Suppressor macrophage treated with lipopolysaccharide for 1 hour (primary cell): ENCODE results near the gene H1-8.
A peak's percentile ranks its signal among the peaks of the same experiment; 100 is the strongest.
"Not testable (repeated sequence)": the region's sequence is repeated elsewhere in the genome, so short reads cannot be mapped to it uniquely, and the experiment has no call there.

Source experiments
- DNase-seq, 3 donors: peaks; one replicate each; pipeline ENCODE4 v3.0.0-alpha.2; 2020 to 2022

Gene H1-8

GRCh38 chr3:129534428-129535027 lies 8.4 kb upstream of the H1-8 start:
- peak; percentile 62 to 75 (median 72) for DNase-seq

DNA sequence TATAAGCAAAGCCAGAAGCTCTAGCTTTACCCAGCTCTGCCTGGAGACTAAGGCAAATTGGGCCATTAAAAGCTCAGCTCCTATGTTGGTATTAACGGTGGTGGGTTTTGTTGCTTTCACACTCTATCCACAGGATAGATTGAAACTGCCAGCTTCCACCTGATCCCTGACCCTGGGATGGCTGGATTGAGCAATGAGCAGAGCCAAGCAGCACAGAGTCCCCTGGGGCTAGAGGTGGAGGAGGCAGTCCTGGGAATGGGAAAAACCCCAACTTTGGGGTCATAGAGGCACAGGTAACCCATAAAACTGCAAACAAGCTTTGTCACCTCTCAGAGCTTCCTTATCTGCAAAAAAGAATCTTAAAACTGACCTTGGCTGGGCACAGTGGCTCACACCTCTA lies 7.9 kb upstream of the H1-8 start:
- no peak for DNase-seq

GRCh38 chr3:129536374-129536667 lies 6.7 kb upstream of the H1-8 start:
- no peak for DNase-seq

DNA sequence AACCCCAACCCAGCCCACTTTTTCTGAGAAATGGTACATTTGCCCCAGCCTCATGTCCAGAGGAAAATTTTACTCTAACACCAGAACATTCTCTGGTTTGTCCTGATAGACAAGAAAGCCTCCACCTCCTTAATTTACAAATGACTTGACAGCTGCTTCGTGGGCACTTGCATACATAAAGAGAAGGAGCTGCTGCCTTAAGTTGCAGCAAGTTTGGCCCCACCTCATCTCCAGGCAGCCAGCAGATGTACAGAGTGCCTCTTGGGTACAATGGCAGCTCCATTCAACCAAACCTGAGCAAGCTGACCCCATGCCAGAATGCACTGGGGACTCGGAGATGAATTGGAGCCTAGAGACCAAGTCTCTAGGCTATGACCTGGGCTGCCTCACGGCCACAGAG lies 6.2 kb upstream of the H1-8 start:
- no peak for DNase-seq

DNA sequence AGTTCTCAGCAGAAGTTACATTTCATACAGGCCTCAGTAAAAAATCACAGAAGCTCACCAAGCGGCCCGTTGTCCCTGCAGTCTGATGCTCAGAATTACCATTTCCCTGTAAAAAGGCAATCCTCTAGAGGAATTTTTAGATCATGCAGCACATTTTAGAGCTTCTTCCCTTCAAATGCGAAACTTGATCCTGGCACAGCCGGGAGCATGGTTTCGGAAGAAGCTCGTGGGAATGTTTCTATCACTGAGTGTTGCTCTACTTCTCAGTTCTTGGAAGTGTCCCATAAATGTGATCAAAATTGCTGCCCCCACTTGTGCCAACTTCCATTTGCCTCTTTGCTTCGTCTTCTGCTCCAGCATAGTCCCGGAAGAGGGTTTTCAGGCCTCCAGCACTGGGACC lies 3.8 kb upstream of the H1-8 start:
- no peak for DNase-seq

DNA sequence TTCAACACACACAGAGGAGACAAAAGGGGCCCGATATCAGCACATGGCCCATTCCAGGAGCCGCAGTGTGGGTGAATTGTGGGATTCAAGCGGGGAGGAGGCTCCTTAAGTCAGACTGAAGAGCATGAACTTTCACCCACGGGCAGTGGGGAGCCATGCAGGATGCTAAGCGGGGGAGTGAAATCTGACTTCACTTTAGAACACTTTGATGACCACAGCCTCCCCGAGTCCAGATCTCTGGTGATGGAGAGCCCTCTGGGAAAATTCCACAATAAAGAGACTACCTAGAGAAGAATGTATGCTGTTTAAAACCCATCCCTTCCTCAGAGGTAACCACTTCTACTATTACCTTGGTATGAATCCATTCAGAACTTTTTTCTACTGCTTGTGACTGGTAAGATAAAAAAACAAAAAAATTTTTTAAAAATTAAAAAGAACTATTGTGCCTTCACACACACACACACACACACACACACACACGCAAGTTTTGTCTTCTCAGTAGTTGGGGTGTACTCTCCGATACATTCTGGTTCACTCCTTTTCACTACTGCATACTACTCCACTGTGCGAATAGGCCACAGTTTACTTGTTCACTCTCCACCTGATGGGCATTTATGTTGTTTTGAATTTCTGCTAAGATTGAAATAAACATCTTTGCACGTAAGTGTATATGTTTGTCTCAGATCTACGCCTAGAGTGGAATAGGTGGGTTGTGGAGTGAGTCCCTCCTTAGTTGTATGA lies 2.0 kb upstream of the H1-8 start:
- DNase-seq, result no peak

DNA sequence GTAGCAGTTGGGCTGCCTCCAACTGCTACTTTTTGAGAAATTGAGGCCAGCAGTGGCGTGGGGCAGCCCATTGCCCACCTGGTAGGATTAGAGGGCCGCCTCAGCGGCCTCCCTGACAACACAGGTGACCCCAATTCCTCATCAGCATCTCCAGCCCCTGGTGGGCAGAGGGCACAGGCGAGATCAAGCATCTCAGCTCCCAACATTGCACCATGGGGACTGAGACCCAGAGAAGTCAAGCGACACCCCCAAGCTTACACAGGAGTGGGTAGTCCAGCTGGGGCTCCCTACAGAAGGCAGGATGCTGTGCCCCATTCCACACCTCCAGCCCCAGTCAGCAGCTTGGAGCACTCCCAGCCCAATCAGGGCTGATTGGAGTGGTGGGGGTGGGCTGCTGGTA lies 228 bp upstream of the H1-8 start:
- no peak for DNase-seq

- no peak for DNase-seq
Measured at GRCh38 chr3:129543999-129544398, 1.0 kb downstream of the H1-8 start.

DNA sequence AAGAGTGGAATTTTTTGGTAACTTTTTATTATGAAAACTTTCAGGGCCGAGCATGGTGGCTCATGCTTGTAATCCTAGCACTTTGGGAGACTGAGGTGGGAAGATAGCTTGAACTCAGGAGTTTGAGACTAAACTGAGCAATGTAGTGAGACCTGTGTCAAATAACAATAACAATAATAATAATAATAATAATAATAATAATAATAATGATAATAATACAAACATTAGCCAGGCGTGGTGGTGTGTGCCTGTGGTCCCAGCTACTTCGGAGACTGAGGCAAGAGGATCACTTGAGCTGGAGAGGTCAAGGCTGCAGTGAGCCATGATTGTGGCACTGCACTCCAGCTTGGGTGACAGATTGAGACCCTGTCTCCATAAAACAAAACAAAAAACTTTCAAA lies 3.0 kb downstream of the H1-8 start:
- DNase-seq, result not testable (repeated sequence)

- no peak for DNase-seq
Measured at GRCh38 chr3:129547241-129547640, 4.3 kb downstream of the H1-8 start.

GRCh38 chr3:129548104-129548965 lies 5.4 kb downstream of the H1-8 start:
- no peak for DNase-seq

- DNase-seq, result peak; percentile 57 to 71 (median 64)
Measured at GRCh38 chr3:129549006-129549800, 6.2 kb downstream of the H1-8 start.

DNA sequence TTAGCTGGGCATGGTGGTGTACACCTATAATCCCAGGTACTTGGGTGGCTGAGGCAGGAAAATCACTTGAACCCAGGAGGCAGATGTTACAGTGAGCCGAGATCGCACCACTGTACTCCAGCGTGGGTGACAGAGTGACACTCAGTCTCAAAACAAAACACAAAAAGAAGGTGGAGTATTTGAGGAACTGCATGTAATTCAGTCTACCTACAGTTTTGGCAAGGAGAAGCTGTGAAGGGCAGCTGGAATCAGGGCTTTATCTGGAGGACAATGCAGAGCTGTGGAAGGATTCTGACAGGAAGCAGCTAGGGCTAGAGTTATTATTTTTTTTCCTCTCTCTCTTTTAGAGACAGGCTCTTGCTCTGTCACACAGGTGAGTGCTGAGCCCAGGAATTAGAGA lies 6.8 kb downstream of the H1-8 start:
- DNase-seq, result no peak

DNA sequence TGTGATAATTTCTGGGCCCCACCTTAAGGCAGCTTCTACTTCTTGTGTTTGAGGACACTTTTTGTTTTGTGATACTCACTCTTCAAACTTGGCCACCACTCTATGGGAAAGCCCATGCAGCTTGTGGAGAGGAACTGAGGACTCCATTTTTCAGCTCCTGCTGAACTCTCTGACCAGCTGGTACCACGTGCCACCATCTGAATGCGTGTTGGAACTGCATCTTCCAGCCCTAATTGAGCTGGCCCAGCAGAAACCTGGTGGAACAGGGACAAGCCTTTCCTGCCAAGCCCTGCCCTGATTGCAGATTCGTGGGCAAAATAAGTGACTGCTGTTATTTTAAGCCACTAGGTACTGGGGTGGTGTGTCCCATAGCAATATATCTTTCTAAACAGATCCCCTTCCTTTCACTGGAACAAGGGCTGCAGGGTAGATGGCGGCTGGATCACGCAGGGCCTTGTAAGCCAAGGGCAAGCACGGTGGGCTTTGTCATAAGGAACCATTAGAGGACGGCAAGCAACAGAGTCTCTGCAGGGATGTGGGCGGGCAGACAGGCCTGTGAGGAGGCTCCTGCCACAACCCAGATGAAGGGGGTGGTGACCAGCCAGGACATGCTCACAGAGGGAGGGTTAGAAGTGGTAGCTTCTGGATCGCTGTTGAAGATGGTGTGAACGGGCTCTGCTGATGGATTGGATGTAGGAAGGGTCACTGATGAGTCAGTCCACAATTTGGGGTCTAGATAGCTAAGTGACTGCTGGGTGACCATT lies 9.5 kb downstream of the H1-8 start:
- DNase-seq, result no peak

DNA sequence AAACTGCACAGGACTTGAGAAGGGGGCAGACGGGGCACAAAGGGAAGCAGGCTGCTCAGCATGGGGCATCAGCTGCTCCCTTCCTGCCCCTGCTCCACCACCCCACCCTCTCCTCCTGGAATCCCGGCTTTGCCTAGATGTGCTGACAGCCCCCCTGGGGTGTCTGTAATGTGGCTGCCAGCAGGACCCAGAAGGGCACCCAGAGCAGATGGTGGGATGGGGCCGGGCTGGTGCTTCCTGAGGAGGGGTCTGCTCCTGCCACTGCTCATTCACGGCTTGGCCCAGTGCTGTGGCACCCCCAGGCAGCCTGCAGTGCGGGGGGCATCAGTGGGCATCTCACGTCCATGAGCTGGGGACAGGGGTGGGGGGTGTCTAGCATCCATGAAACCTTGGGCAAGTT lies 10.2 kb downstream of the H1-8 start:
- no peak for DNase-seq

DNA sequence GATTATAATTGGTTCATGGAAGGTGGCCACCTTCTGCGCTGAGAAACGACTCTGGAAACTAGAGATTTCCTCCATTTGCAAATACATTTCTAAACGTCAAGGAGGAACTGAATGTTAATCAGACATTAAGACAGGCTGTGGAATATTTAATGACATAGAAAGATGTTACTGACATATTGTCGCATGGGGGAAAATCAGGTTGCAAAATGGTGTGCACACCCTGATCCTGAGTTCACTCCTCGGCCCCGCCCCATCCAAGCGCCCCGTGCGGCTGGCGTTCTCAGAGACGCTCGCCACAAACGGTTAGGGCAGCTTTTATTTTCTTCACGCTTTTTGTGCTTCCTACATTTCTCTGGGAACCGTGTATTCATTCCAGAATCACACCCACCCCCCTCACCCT lies 10.7 kb downstream of the H1-8 start:
- DNase-seq, result peak; percentile 65 to 79 (median 74)

- DNase-seq, result no peak
Measured at GRCh38 chr3:129554356-129555152, 11.6 kb downstream of the H1-8 start.

DNA sequence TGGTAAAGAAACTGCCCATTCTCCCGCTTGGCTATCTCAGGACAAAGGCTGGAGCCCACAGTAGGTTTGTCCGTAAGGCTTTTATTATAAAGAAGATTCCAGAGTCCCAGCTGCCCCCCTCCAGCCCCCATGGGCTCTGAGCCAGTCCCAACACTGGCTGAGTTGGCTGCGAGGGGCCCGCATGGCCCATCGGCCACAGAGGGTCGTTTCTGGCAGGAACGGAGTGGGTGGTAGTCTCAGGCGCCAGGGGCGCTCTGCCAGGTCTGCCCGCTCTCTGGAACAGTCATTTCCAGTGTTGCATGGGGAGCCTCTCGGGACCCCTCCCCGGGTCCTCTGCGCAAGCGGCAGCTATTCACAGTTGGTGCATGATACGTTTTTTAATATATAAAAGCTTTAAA lies 12.2 kb downstream of the H1-8 start:
- no peak for DNase-seq

DNA sequence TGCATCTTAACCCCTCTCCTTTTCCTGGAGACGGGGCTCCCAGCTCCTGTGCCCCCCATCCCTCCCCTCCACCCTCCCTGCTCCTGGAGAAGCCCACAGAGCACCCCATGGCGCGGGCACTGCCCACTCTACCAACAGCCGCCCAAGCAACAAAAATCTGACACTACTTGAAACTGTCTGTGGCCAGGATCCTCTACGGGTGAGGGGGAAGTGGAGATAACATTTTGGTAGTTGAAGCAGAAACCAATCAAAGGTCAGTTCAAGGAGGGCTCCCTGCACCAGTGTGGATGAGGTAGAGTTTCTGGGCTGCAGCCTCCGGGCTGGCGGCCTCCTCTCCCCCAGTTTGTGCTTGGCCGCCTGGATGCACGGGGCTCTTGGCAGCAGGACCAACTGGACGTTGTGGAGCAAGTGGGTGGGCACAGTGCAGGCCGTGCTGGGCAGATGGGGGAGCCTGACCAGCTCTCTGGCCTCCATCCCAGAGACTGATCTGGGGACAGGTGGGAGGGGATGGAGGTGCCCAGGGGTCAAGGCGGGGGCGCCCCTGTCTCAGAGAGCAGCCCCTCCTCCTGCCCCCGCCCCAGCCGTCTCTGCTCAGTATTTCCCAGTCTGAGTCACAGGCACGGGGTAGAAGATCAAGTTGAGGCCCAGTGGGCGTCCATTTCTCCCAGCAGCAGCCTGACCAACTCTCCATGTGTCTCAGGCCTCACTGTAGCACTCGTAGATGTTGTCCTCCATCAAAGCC lies 12.8 kb downstream of the H1-8 start:
- peak; percentile 47 to 57 (median 48) for DNase-seq

DNA sequence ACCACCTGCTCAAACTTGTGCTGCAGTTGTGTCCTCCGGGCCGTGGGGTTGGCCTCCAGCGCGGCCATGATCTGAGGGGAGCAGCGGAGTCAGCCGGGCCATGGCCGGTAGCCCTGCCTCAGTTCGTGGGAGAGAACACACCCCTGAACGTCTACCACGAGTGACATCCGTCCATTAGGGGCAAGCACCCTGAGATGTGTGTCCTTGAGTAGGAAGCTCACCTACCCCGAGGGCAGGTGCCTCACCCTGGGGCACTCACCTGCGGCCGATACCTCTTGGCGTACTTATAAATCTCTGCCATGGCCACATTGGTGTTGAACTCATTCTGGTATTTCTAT lies 13.4 kb downstream of the H1-8 start:
- no peak for DNase-seq
